Measurements from ENCODE around the gene MYADM.

Gene MYADM

DNA sequence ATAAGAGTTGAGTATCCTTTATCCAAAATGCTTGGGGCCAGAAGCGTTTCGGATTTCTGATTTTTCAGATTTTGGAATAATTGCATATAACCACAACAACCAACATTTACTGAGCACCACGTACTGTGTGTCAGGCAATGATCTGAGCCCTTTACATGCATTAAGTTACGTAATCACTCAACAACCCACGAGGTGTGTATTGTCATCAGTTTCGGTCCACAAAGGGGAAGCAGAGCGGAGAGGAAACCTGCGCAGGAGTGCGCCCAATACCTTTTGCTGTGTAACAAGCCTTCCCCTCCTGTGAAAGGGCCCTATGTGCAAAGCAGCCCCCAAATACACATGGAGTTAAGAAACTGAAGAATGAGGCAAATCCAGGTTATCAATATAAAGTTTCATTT, 22.8 kb upstream of the MYADM start:
- TF ChIP-seq, protein P1, sequence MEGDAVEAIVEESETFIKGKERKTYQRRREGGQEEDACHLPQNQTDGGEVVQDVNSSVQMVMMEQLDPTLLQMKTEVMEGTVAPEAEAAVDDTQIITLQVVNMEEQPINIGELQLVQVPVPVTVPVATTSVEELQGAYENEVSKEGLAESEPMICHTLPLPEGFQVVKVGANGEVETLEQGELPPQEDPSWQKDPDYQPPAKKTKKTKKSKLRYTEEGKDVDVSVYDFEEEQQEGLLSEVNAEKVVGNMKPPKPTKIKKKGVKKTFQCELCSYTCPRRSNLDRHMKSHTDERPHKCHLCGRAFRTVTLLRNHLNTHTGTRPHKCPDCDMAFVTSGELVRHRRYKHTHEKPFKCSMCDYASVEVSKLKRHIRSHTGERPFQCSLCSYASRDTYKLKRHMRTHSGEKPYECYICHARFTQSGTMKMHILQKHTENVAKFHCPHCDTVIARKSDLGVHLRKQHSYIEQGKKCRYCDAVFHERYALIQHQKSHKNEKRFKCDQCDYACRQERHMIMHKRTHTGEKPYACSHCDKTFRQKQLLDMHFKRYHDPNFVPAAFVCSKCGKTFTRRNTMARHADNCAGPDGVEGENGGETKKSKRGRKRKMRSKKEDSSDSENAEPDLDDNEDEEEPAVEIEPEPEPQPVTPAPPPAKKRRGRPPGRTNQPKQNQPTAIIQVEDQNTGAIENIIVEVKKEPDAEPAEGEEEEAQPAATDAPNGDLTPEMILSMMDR (IDR thresholded peaks at IDR 0.05) = no peak

DNA sequence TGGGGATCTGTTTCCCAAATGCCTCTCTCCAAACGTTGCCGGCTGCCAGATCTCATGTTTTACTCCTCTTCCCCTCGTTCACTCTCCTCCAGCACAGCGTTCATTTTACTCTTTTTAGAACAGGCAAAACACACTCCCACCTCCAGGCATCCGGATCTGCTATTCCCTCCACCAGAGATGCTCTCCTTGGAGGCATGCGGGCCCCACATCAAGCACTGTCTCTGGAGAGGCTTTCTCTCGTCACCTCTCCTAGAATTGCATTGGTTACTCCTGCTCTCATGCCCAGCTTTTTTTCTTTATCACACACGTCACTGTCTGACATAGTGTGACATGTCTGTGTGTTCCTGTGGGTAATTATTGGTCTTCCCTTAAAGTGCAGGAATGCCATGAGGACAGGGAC, 20.1 kb upstream of the MYADM start:
- TF ChIP-seq, protein P1 (IDR thresholded peaks at IDR 0.05) = no peak

DNA sequence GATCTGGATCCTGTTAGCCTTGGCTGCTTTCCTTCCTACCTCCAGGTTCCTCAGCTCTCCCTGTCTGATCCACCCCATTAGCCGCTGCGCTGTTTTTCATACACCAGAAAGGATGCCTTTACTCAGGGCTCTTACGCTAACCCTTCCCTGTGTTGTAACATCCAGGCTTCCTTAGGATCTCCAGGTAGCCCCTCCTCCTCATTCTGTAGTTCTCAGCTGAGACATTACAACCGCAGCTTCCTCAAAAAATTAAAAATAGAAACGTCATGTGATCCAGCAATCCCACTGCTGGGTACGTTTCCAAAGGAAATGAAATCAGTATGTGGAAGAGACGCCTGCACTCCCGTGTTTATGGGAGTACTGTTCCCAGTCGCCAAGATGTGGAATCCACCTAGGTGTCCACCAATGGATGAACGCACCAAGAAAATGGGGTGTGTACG, 18.4 kb upstream of the MYADM start:
- TF ChIP-seq, protein P1 (IDR thresholded peaks at IDR 0.05) = no peak

DNA sequence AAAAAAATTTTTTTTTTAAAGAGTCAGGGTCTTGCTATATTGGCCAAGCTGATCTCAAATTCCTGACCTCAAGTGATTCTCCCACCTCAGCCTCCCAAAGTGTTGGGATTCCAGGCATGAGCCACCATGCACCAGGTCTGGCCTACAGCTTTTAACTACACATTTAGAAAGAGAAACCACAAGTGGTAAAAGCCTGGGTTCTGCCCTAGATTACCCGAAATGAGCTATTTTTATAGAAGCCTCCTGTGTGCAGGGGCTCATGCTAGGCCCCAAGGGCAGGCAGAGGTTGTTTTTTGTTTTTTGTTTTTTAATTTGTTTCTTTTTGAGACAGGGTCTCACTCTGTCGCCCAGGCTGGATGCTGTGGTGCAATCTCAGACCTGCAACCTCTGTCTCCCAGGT, 14.0 kb upstream of the MYADM start:
- TF ChIP-seq, protein P1 (IDR thresholded peaks at IDR 0.05) = no peak

DNA sequence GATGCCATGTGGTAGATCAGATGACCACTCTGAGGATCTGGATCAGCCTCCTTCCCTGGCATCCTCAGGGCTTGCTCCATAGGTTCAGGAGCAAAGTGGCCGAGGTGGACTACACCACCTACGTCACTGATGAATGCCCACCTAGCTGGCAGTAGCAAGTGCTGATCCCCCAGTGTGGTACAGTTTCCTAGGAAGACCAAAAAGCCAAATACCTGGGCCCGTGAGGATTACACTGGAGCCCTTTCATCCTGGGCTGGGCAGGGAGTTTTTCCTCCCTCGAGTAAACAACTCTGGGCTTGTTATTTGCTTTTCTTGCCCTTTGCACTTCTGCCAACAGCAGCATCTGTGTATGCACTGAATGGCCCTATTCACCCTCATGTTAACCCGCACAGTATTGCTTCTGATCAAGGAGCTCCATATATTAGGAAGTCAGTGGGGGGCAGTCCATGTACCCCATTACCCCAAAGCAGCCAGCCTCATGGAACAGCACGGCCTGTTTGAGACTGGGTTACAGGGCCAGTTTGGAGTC, 3.3 kb upstream of the MYADM start:
- TF ChIP-seq, protein P1 (IDR thresholded peaks at IDR 0.05) = no peak

DNA sequence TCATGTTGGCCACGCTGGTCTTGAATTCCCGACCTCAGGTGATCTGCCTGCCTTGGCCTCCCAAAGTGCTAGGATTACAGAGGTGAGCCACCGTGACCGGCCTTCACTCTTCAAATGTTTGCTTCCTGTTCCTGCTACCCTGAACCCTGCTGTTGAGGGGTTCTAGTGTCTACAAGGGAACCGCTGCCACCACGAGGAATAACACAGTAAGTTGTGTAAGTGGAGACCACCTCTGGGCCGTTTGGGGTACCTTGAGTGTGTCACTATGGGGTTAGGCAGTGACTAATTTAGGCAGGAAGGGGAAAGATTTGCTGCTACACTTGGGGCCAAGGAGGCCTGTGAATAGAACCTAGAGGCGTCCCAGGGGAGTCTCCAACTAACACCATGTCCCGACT, 2.2 kb upstream of the MYADM start:
- TF ChIP-seq, protein P1 (IDR thresholded peaks at IDR 0.05) = no peak

DNA sequence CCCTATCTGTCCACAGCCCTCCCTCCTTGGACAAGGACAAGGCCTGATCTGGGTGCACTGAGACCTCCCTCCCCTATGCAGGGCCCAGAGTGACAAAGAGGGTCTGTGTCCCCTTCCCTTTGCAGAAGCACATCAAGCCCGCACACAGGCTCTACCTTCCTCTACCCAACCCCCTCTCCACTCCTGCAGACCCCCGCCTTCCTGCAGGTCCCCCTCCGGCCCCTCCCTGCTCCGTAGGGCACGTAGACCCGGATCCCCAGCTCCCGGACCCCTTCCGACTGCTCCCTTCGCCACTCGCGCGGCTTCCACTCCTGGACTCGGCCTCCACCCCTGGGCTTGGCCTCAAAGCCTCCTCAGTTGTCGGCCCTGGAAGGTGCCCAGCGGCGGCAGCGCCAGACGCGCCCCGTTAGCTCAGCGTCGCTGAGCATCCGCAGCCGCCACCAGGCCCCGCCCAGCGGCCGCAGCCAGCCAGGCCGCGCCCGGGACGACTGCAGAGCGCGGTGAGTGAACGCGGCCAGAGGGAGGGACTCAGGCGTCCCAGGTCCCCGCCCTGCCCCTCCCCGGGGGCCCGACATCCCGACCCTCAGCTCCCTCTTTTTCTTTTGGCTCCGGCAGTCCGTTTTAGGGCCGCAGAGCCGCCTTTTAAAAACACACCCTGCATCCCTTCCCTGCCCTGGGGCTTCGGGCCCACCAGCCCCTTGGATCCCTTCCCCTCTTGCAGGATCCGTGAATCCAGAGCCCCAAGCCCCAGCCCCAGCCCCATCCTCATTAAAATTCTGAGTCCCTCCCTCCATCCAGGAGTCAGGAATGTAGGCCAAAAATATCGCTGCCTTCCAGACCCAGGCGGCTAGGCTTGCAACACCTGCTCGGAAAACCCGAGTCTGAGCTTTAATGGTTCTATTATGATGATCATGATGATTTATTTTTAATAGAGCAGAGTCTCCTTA, 1.5 kb upstream of the MYADM start:
- TF ChIP-seq, protein P1 (IDR thresholded peaks at IDR 0.05) = no peak

Data from LNCAP (cell line).